WTC11 (cell line): Measurements from ENCODE around the gene PADI1. TPM values are rescaled to one million over a fixed set of nuclear protein-coding genes. Genes with fewer than 3 reads are reported as not detected.

Source experiments
- ATAC-seq: fragments of 200-7000 bp; cut with Tn5 transposase; 2 replicates; pipeline ENCODE4 v1.10.0; 2021; ENCODE audit warnings: mild to moderate bottlenecking, moderate library complexity
- CTCF ChIA-PET: fragments of 300-600 bp; sonication (Branson Sonifier 250); formaldehyde crosslinking; loops from one replicate; lab custom pipeline; 2021; ENCODE audit warnings: antibody characterized with exemption; lab: Charles Lee
- POLR2A ChIA-PET: fragments of 350-600 bp; sonication (Branson Sonifier 250); formaldehyde crosslinking; loops from one replicate; lab custom pipeline; 2021; ENCODE audit warnings: antibody characterized with exemption; lab: Charles Lee
- DNase-seq: peaks from one replicate; pipeline ENCODE4 v3.0.0; 2021; ENCODE audit warnings: low spot score
- H3K27ac Mint-ChIP-seq: 2 replicates; pipeline ENCODE4 v1.8.0; 2021; ENCODE audit warnings: mixed read lengths
- H3K27me3 Mint-ChIP-seq: 2 replicates; pipeline ENCODE4 v1.8.0; 2021; ENCODE audit warnings: low read depth, mild to moderate bottlenecking, moderate library complexity, mixed read lengths
- H3K36me3 Mint-ChIP-seq: 2 replicates; pipeline ENCODE4 v1.8.0; 2021; ENCODE audit warnings: mixed read lengths
- H3K4me1 Mint-ChIP-seq: 2 replicates; pipeline ENCODE4 v1.8.0; 2022; ENCODE audit warnings: mixed read lengths
- H3K4me3 Mint-ChIP-seq: 2 replicates; pipeline ENCODE4 v1.8.0; 2021; ENCODE audit warnings: mild to moderate bottlenecking, moderate library complexity, mixed read lengths
- H3K9me3 Mint-ChIP-seq: 2 replicates; pipeline ENCODE4 v1.8.0; 2021; ENCODE audit warnings: mixed read lengths
- ATF2 ChIP-seq: sonication (generic); formaldehyde crosslinking; IDR thresholded peaks from 2 replicates; pipeline ENCODE4 v1.8.1; 2022; ENCODE audit warnings: low read depth, missing genetic modification reagents, borderline replicate concordance
- E2F1 ChIP-seq: sonication (generic); formaldehyde crosslinking; IDR thresholded peaks from 2 replicates; pipeline ENCODE4 v1.8.0; 2022; ENCODE audit warnings: mild to moderate bottlenecking, missing genetic modification reagents
- E2F5 ChIP-seq: sonication (generic); formaldehyde crosslinking; IDR thresholded peaks from 2 replicates; pipeline ENCODE4 v1.8.1; 2022; ENCODE audit warnings: mild to moderate bottlenecking, moderate library complexity, missing genetic modification reagents
- FOXK1 ChIP-seq: sonication (generic); formaldehyde crosslinking; IDR thresholded peaks from 2 replicates; pipeline ENCODE4 v1.8.0; 2022; ENCODE audit warnings: mild to moderate bottlenecking, moderate library complexity, missing genetic modification reagents
- JUN ChIP-seq: sonication (generic); formaldehyde crosslinking; IDR thresholded peaks from 2 replicates; pipeline ENCODE4 v1.8.0; 2023; ENCODE audit warnings: mild to moderate bottlenecking, missing genetic modification reagents
- NFATC4 ChIP-seq: fragments of 250-450 bp; sonication (Bioruptor Pico); IDR thresholded peaks from 2 replicates; pipeline ENCODE4 v1.9.0; 2021; ENCODE audit warnings: mild to moderate bottlenecking
- PRRX2 ChIP-seq: fragments of 250-450 bp; sonication (Bioruptor Pico); IDR thresholded peaks from 2 replicates; pipeline ENCODE4 v1.8.0; 2021; ENCODE audit warnings: mild to moderate bottlenecking
- RELA ChIP-seq: sonication (generic); formaldehyde crosslinking; IDR thresholded peaks from 2 replicates; pipeline ENCODE4 v1.8.1; 2022; ENCODE audit warnings: missing genetic modification reagents, mild to moderate bottlenecking, borderline replicate concordance
- SP1 ChIP-seq: sonication (generic); formaldehyde crosslinking; conservative IDR thresholded peaks from 2 replicates; pipeline ENCODE4 v1.8.1; 2022; ENCODE audit warnings: missing genetic modification reagents
- TCF7 ChIP-seq: sonication (generic); formaldehyde crosslinking; IDR thresholded peaks from 2 replicates; pipeline ENCODE4 v1.8.0; 2022; ENCODE audit warnings: mild to moderate bottlenecking, low read depth, missing genetic modification reagents, moderate library complexity
- USF2 ChIP-seq: sonication (generic); formaldehyde crosslinking; IDR thresholded peaks from 2 replicates; pipeline ENCODE4 v1.8.1; 2023; ENCODE audit warnings: mild to moderate bottlenecking, missing genetic modification reagents, moderate library complexity
- ZBTB21 ChIP-seq: sonication (generic); formaldehyde crosslinking; IDR thresholded peaks from 2 replicates; pipeline ENCODE4 v1.8.1; 2023; ENCODE audit warnings: mild to moderate bottlenecking, missing genetic modification reagents, borderline replicate concordance
- ZNF138 ChIP-seq: sonication (generic); formaldehyde crosslinking; conservative IDR thresholded peaks from 2 replicates; pipeline ENCODE4 v1.8.1; 2022; ENCODE audit warnings: mild to moderate bottlenecking, moderate library complexity, missing genetic modification reagents
- ZNF219 ChIP-seq: sonication (generic); formaldehyde crosslinking; IDR thresholded peaks from 2 replicates; pipeline ENCODE4 v1.8.0; 2023; ENCODE audit warnings: missing genetic modification reagents, mild to moderate bottlenecking, borderline replicate concordance
- ZNF396 ChIP-seq: fragments of 250-450 bp; sonication (Bioruptor Pico); IDR thresholded peaks from 2 replicates; pipeline ENCODE4 v1.8.0; 2021; ENCODE audit warnings: mild to moderate bottlenecking, moderate library complexity, borderline replicate concordance
- ZNF532 ChIP-seq: fragments of 250-450 bp; sonication (Bioruptor Pico); IDR thresholded peaks from 2 replicates; pipeline ENCODE4 v1.9.0; 2021; ENCODE audit warnings: mild to moderate bottlenecking, borderline replicate concordance
- ZSCAN18 ChIP-seq: fragments of 250-450 bp; sonication (Bioruptor Pico); IDR thresholded peaks from 2 replicates; pipeline ENCODE4 v2.1.2; 2022; ENCODE audit warnings: mild to moderate bottlenecking, moderate library complexity
- total RNA-seq: library from RNA; stranded (reverse); gene quantifications from 3 replicates; pipeline ENCODE4 v1.2.3, GENCODE V29; 2021

Gene PADI1
- total RNA-seq, 1 experiment from 2014 or later: 0.15 TPM

- TF ChIP-seq NFATC4 (CRISPR knock-in tag): no peak
- TF ChIP-seq E2F5 (CRISPR knock-in tag): no peak
- no peak for TF ChIP-seq ZNF532
- no peak for TF ChIP-seq ZNF219 (CRISPR knock-in tag)
- no peak for TF ChIP-seq USF2
- no peak for TF ChIP-seq ZNF396 (CRISPR knock-in tag)
- no peak for TF ChIP-seq SP1 (CRISPR knock-in tag)
- no peak for TF ChIP-seq ZBTB21 (CRISPR knock-in tag)
- no peak for TF ChIP-seq FOXK1 (CRISPR knock-in tag)
- TF ChIP-seq ZSCAN18 (CRISPR knock-in tag): no peak
- TF ChIP-seq JUN (CRISPR knock-in tag): no peak
- no peak for TF ChIP-seq ZNF138 (CRISPR knock-in tag)
- TF ChIP-seq PRRX2 (CRISPR knock-in tag): no peak
- no peak for TF ChIP-seq E2F1 (CRISPR knock-in tag)
- no peak for TF ChIP-seq ATF2
- no peak for TF ChIP-seq TCF7 (CRISPR knock-in tag)
- TF ChIP-seq RELA (CRISPR knock-in tag): no peak
- peaks cover 13% of the 10 kb centered on the region for H3K4me1 Mint-ChIP-seq
- ATAC-seq (no peak), DNase-seq (no peak)
- H3K4me3 Mint-ChIP-seq: no peak overlapping the region
- no peaks in the 10 kb centered on the region; the same call in 1 of the 2 replicates for H3K27me3 Mint-ChIP-seq
- ChIA-PET POLR2A (no interaction called here), CTCF (no interaction called here)
- no peak overlapping the region for H3K27ac Mint-ChIP-seq
- no peaks in the 10 kb centered on the region for H3K36me3 Mint-ChIP-seq
- no peaks in the 10 kb centered on the region for H3K9me3 Mint-ChIP-seq
These were observed 5.5 kb upstream of the PADI1 start for GRCh38 chr1:17199267-17200044.
